Memory B cell (primary cell): Measurements from ENCODE around the gene SSC5D.

Experiments used
- ATAC-seq: fragments of 150-1000 bp; cut with Tn5 transposase; 2 replicates; pipeline ENCODE4 v1.10.0; 2021; ENCODE audit warnings: low read depth, mild to moderate bottlenecking, moderate library complexity
- DNase-seq, 2 donors: peaks; one replicate each; pipeline ENCODE4 v3.0.0; 2022; ENCODE audit warnings: low spot score in 2 of 2
- H3K27ac Mint-ChIP-seq: one replicate; pipeline ENCODE4 v1.8.0; 2022; ENCODE audit warnings: mild to moderate bottlenecking, moderate library complexity, mixed read lengths
- H3K27me3 Mint-ChIP-seq: one replicate; pipeline ENCODE4 v1.8.0; 2022; ENCODE audit warnings: mixed read lengths
- H3K36me3 Mint-ChIP-seq: one replicate; pipeline ENCODE4 v1.8.0; 2022; ENCODE audit warnings: mild to moderate bottlenecking, mixed read lengths
- H3K4me1 Mint-ChIP-seq: one replicate; pipeline ENCODE4 v1.8.0; 2022; ENCODE audit warnings: mixed read lengths
- H3K4me3 Mint-ChIP-seq: one replicate; pipeline ENCODE4 v1.8.0; 2022; ENCODE audit warnings: mild to moderate bottlenecking, moderate library complexity, mixed read lengths
- H3K9me3 Mint-ChIP-seq: one replicate; pipeline ENCODE4 v1.8.0; 2022; ENCODE audit warnings: mixed read lengths

SSC5D gene

GRCh38 chr19:55535965-55536350 lies 47.7 kb downstream of the SSC5D start:
- Mint-ChIP-seq H3K27me3 (peaks cover 2% of the 10 kb centered on the region), H3K9me3 (no peaks in the 10 kb centered on the region), H3K27ac (no peak overlapping the region), H3K36me3 (no peaks in the 10 kb centered on the region), H3K4me3 (no peak overlapping the region), H3K4me1 (no peaks in the 10 kb centered on the region)
- ATAC-seq (no peak), DNase-seq (no peak)

GRCh38 chr19:55536366-55536765 lies 48.1 kb downstream of the SSC5D start:
- Mint-ChIP-seq H3K4me1 (no peaks in the 10 kb centered on the region), H3K27me3 (peaks cover 2% of the 10 kb centered on the region), H3K27ac (no peak overlapping the region), H3K9me3 (no peaks in the 10 kb centered on the region), H3K36me3 (no peaks in the 10 kb centered on the region), H3K4me3 (no peak overlapping the region)
- no peak for ATAC-seq
- DNase-seq = no peak

DNA sequence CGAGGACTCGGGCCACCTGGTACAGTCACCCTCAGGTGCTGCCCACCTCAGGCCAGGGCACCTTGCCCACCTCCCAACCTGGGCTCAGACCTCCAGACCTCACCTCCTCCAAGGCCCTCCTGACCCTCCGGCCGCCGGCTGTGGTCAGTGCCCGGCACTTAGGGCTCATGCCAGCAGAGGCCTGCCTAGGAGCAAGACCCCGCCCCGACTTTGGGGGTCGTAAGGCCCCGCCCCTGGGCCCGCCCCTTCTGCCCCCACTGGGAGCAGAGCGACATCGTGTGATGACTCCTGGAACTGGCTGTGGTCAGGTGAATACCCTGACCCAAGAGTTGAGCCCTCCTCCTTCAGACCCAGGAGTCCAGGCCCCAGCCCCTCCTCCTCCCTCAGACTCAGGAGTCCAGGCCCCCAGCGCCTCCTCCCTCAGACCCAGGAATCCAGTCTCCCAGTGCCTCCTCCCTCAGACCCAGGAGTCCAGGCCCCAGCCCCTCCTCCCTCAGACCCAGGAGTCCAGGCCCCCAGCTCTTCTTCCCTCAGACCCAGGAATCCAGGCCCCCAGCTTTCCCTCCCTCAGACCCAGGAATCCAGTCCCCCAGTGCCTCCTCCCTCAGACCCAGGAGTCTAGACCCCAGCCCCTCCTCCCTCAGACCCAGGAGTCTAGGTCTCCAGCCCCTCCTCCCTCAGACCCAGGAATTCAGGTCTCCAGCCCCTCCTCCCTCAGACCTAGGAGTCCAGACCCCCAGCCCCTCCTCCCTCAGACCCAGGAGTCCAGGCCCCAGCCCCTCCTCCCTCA lies 48.9 kb downstream of the SSC5D start, which contains the start of gene SBK2:
SBK2 (minus strand) TSS at position 183 of the 790 bp plus-strand sequence. CDS start 839 bp downstream, outside the sequence.
- ATAC-seq (no peak), DNase-seq (no peak)
- Mint-ChIP-seq H3K4me1 (no peaks in the 10 kb centered on the region), H3K27me3 (peaks cover 4% of the 10 kb centered on the region), H3K4me3 (no peak within 1 kb of the TSS), H3K9me3 (no peaks in the 10 kb centered on the region), H3K36me3 (no peaks in the 10 kb centered on the region), H3K27ac (no peak within 1 kb of the TSS)

DNA sequence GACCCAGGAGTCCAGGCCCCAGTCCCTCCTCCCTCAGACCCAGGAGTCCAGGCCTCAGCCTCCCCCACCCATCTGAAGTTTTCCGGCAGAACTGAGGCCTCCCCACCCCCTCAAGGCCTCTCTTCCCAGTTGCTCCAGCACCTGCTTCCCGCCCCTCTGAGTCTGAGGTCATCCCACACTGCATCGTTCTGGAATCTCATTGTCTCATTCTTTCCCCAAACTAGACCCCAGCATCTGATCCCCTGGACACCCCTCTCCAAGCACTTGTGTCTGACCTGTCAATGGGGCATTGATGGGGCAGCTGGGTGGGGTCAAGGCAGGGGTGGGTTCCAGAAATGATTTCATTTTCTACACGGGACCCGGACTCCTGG lies 49.5 kb downstream of the SSC5D start:
- H3K27ac Mint-ChIP-seq = no peak overlapping the region
- H3K4me3 Mint-ChIP-seq = no peak overlapping the region
- no peaks in the 10 kb centered on the region for H3K36me3 Mint-ChIP-seq
- ATAC-seq (no peak), DNase-seq (no peak)
- H3K9me3 Mint-ChIP-seq = peaks cover 4% of the 10 kb centered on the region
- no peaks in the 10 kb centered on the region for H3K4me1 Mint-ChIP-seq
- peaks cover 10% of the 10 kb centered on the region for H3K27me3 Mint-ChIP-seq

DNA sequence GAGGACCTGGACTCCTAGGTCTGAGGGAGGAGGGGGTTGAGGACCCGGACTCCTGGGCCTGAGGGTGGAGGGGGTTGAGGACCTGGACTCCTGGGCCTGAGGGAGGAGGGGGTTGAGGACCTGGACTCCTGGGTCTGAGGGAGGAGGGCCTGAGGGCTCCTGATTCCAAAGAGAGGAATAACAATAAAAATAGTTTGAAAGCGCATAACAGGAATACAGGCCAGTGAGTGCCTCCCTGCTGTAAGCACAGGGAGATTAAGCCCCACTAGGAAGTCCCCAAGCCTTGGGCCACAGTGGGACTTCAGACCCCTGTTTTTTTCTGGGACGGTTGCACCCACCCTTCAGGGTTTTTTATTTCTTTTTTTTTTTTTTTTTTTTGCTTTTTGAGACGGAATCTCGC lies 49.9 kb downstream of the SSC5D start:
- H3K27me3 Mint-ChIP-seq = peaks cover 10% of the 10 kb centered on the region
- peaks cover 4% of the 10 kb centered on the region for H3K9me3 Mint-ChIP-seq
- no peak for ATAC-seq
- H3K27ac Mint-ChIP-seq = no peak overlapping the region
- no peak overlapping the region for H3K4me3 Mint-ChIP-seq
- no peaks in the 10 kb centered on the region for H3K4me1 Mint-ChIP-seq
- H3K36me3 Mint-ChIP-seq = no peaks in the 10 kb centered on the region
- DNase-seq = no peak

- Mint-ChIP-seq H3K36me3 (peaks cover 3% of the 10 kb centered on the region), H3K4me1 (no peaks in the 10 kb centered on the region), H3K27ac (no peak overlapping the region), H3K27me3 (peaks cover 17% of the 10 kb centered on the region), H3K4me3 (no peak overlapping the region), H3K9me3 (peaks cover 8% of the 10 kb centered on the region)
- no peak for ATAC-seq
- DNase-seq = no peak
Measured at GRCh38 chr19:55539090-55539984, 51.1 kb downstream of the SSC5D start.

- ATAC-seq (no peak), DNase-seq (no peak)
- H3K9me3 Mint-ChIP-seq = peaks cover 8% of the 10 kb centered on the region
- no peak overlapping the region for H3K27ac Mint-ChIP-seq
- H3K27me3 Mint-ChIP-seq = peaks cover 21% of the 10 kb centered on the region
- H3K4me1 Mint-ChIP-seq = no peaks in the 10 kb centered on the region
- no peak overlapping the region for H3K4me3 Mint-ChIP-seq
- peaks cover 3% of the 10 kb centered on the region for H3K36me3 Mint-ChIP-seq
Measured at GRCh38 chr19:55540619-55541018, 52.4 kb downstream of the SSC5D start.

GRCh38 chr19:55541091-55541490 lies 52.9 kb downstream of the SSC5D start:
- Mint-ChIP-seq H3K4me1 (no peaks in the 10 kb centered on the region), H3K27ac (no peak overlapping the region), H3K9me3 (peaks cover 8% of the 10 kb centered on the region), H3K27me3 (peaks cover 26% of the 10 kb centered on the region), H3K4me3 (no peak overlapping the region), H3K36me3 (peaks cover 4% of the 10 kb centered on the region)
- DNase-seq = no peak
- no peak for ATAC-seq

GRCh38 chr19:55542292-55542855 lies 54.1 kb downstream of the SSC5D start:
- H3K9me3 Mint-ChIP-seq = peaks cover 8% of the 10 kb centered on the region
- H3K4me1 Mint-ChIP-seq = no peaks in the 10 kb centered on the region
- no peak for ATAC-seq
- H3K27me3 Mint-ChIP-seq = peaks cover 29% of the 10 kb centered on the region
- peaks cover 4% of the 10 kb centered on the region for H3K36me3 Mint-ChIP-seq
- H3K4me3 Mint-ChIP-seq = no peak overlapping the region
- DNase-seq = no peak
- H3K27ac Mint-ChIP-seq = no peak overlapping the region

DNA sequence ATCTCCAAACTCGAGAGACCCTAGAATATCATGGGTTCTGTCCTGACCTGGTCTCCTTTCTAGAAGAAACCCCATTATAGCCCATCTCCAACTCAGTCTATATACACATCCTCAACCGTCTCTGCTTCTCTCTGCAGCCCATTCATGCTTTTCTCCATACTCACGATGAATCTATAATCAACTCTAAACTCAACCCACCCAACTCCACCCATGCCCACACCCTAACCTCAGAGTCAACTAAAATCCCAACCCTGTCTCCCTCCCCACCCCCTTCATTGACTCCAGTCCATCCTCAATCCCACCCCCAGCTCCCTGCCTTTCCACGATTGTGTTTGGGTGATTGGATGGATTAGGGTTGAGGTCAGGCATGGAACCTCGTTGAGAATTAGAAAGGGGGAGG lies 55.3 kb downstream of the SSC5D start:
- peaks cover 31% of the 10 kb centered on the region for H3K27me3 Mint-ChIP-seq
- DNase-seq = no peak
- no peaks in the 10 kb centered on the region for H3K4me1 Mint-ChIP-seq
- no peak for ATAC-seq
- peaks cover 4% of the 10 kb centered on the region for H3K36me3 Mint-ChIP-seq
- no peak overlapping the region for H3K4me3 Mint-ChIP-seq
- peaks cover 8% of the 10 kb centered on the region for H3K9me3 Mint-ChIP-seq
- no peak overlapping the region for H3K27ac Mint-ChIP-seq

GRCh38 chr19:55544014-55544413 lies 55.8 kb downstream of the SSC5D start:
- H3K36me3 Mint-ChIP-seq = peaks cover 4% of the 10 kb centered on the region
- no peak overlapping the region for H3K27ac Mint-ChIP-seq
- H3K9me3 Mint-ChIP-seq = peaks cover 8% of the 10 kb centered on the region
- DNase-seq (no peak), ATAC-seq (no peak)
- no peaks in the 10 kb centered on the region for H3K4me1 Mint-ChIP-seq
- H3K4me3 Mint-ChIP-seq = no peak overlapping the region
- H3K27me3 Mint-ChIP-seq = peaks cover 31% of the 10 kb centered on the region

DNA sequence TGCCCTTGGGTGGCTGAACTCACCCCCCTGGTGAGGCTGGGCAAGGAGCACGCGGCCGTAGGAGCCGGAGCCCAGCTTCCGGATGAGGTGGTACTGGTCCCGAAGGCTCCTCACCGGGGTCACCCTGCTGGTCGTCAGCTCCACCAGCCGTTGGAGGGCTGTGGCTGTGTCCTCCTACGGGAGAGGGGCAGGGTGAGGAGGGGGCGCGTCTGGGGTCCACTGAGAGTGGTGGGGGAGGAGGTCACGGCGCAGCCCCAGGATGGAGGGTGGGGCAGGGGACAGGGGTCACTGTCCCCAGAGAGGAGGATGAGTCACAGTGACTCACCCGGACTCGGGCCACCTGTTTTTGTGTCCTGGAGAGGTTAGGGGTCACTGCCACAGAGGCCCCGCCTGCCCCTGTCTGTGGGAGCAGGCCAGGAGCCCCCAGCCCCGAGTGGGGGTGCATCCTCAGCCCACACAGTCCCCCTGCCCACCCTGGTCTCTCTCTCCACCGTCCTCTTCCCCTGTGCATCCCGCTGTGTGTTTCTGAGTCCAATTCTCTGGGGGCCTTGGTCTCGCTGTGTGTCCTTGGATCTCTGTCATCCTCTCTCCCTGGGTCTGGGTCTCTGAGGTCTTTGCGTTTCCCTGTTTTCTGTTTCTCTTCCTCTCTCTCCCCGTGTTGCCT lies 56.7 kb downstream of the SSC5D start:
- ATAC-seq (no peak), DNase-seq (no peak)
- H3K9me3 Mint-ChIP-seq = peaks cover 8% of the 10 kb centered on the region
- H3K4me3 Mint-ChIP-seq = no peak overlapping the region
- no peak overlapping the region for H3K27ac Mint-ChIP-seq
- peaks cover 4% of the 10 kb centered on the region for H3K36me3 Mint-ChIP-seq
- peaks cover 2% of the 10 kb centered on the region for H3K4me1 Mint-ChIP-seq
- H3K27me3 Mint-ChIP-seq = peaks cover 33% of the 10 kb centered on the region

- Mint-ChIP-seq H3K9me3 (peaks cover 8% of the 10 kb centered on the region), H3K27ac (no peak within 1 kb of the TSS), H3K27me3 (peaks cover 36% of the 10 kb centered on the region), H3K4me1 (peaks cover 2% of the 10 kb centered on the region), H3K36me3 (peaks cover 4% of the 10 kb centered on the region), H3K4me3 (no peak within 1 kb of the TSS)
- ATAC-seq (no peak), DNase-seq (no peak)
Measured at GRCh38 chr19:55545443-55545842, 57.2 kb downstream of the SSC5D start, which contains the start of gene SBK3. Gene SBK3, minus strand, starts transcription at chr19:55545543. Its CDS starts 0 bp downstream, at chr19:55545543.

GRCh38 chr19:55546011-55546410 lies 57.8 kb downstream of the SSC5D start:
- peaks cover 8% of the 10 kb centered on the region for H3K9me3 Mint-ChIP-seq
- H3K4me1 Mint-ChIP-seq = peaks cover 2% of the 10 kb centered on the region
- H3K36me3 Mint-ChIP-seq = peaks cover 4% of the 10 kb centered on the region
- H3K4me3 Mint-ChIP-seq = no peak overlapping the region
- ATAC-seq (no peak), DNase-seq (no peak)
- peaks cover 36% of the 10 kb centered on the region for H3K27me3 Mint-ChIP-seq
- H3K27ac Mint-ChIP-seq = no peak overlapping the region
